NCI-H187 (cell line): Measurements from ENCODE around the gene FARS2.
"Not testable (repeated sequence)": the region's sequence is repeated elsewhere in the genome, so short reads cannot be mapped to it uniquely, and the experiment has no call there.

Experiments
- DNase-seq, 2 experiments: peaks; one replicate each; lab custom pipeline; 2025; lab: John Stamatoyannopoulos, UW

The FARS2 gene

DNA sequence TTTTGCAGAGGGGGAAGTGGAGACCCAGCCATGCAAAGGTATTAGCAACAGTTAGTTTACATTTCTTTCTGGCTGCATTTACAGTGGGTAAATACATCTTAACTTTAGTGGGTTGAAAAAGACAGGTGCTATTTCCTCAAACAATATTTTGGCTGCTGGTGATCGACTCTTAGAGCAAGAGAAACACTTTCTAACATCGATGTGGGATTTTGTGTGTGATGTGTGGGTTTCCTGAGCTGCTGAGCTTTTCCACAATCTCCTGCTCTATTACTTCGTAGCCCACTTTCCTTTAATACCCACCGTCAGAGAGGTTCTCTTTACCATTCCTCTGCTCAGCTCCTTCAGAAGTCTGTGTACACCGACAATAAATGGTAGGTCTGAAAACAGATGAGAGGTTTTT lies 406.4 kb downstream of the FARS2 start:
- no peak for DNase-seq

DNA sequence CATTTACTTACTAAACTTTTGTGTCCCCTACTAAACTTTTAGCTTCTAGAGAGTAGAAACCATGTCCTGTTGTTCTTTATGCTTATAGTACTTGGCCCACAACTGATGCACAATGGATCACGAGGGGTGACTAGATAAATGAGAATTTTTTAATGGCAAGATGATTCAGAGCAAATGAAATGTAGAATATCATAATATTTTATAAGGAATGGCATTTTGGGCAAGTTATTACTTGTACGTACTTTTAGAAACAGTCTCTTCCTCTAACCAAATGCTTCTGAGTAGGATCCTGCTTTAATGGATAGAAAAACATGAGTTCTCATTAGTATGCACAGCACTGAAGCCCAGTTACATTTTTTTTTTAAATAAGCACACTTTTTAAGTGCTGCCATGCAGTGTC lies 409.1 kb downstream of the FARS2 start:
- DNase-seq: no peak

- DNase-seq: no peak
These were observed 409.7 kb downstream of the FARS2 start for GRCh38 chr6:5670811-5671561.

DNA sequence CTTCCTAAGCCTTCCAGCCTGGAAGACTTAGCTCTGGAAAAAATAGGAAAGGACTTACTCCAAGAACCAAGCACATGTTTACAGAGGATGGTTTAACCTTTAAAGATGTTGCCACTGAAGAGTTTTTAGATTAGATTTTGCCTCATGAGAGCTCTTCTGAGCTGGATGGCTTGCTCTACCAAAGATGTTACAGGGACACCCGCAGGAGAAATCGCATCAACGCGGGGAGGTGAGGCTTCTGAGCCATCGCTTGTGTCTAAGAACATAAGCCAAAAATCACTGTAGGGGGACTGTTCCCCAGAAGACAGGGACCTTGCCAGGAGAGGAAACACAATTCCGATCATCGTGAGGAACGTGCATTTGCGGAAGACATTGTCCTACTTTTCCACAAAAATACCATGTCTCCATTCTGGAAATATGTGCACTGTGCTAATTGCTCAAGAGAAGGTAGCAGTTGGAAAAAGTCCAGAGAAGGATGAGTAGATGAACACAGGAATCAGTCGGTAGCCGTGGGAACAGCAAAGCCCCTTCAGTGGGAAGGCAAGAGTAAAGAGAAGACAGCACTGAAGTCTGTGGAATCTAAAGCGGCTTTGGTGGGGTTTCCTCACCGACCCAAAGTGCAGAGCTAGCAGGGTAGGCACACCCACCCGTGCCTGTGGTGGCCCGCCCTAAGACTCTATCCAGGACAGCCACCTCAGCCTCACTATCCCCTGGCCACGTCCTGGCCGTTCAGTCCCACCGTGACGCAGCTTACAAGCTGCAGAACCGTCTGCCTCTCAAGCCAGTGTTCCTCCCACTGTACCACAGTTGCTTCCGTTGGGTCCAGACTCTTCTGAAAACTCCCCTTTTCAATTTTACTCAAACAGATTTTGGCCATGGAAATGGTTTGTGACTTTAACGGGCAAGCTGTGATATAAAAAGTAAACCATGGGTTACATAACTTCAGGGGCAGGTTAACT lies 410.6 kb downstream of the FARS2 start:
- DNase-seq: no peak

DNA sequence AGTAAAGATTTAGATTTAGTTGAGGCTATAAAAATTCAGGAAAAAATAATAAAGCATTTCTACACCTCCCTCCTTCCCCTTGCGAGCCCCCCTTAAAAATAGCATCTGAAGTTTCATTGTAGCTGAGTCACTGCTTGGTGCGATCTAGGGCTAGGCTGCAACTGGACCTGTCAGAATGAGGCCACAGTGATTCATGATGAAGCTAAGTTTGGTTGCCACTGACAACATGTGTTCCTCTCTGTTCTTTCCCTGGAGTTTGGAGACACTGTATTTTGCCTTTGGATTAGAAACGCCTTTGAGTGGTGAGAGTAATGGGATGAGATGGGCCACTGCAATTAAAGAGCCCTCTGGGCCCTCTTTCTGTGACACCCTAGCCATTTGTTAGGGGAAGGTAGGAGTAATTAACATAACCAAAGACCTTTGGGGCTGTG lies 411.3 kb downstream of the FARS2 start:
- no peak for DNase-seq

DNA sequence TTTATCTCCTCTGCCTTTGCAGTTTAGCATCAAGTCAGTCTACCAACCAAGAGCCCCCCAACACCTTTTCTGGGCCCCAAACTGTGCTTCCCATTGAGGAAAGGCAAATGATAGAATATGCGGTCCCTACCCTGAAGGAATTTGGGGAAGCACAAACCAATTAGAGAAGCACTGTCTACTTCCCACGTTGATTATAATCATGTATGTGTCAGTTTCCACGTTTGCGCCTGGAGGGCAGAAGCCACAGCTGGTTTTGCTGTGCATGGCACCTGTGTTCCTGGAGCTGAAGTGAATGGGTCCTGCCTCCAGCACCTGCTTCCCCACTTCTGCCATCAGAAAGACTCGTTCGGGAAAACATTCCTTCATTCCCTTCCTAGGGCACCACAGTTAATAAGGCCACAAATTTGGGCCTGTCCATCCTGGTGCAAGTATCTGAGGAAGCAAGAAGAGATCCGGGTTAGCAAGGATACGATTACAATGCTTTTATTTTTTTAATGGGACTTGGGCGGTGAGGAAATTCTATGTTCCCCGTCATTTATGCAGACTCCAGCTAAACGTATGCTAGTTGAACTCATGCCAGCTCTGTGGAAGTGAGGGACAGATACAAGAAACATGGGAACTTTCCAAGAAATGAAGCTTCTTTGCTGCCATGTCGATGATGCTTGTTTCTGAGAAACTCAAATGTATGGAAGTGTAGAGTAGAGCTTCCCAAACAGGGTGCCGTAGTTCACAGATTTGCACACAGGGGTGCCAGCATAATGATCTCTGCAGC lies 411.9 kb downstream of the FARS2 start:
- DNase-seq: no peak

DNA sequence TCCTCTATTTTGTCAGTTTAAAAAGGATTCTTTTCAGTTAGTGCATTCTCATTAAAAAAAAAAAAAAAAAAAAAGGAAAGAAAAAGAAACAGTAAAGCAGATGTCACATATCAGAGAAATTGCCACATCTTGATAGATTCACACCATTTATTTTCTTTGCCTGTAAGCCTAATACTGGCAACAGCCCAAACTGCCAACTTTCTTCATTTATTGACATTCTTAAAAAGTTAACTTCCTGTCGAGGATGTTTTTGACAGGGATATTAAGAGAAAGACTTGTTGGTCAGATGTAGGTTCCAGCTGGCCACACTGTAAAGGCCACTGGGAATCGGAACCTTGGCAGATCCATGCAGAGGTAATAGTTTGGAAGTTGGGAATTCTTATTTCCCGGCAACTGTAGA lies 412.8 kb downstream of the FARS2 start:
- no peak for DNase-seq

DNA sequence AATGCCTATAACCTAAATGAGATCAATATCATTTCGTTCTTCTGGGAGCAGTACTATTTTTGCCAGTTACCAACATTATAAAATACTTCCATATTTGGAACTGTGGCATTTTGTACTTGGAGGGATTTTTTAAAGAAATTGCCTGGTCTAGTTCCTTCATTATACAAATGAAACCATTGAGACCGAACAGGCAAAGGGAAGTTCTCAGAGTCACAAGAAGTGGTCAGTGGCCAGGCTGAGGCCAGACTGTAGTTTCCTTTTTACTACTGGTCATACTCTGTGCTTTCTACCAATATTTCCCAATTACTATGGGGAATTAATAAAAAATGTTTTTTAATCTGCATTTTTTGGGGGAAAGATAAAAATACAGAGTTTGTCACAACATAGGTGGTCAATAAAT lies 413.4 kb downstream of the FARS2 start:
- no peak for DNase-seq

DNA sequence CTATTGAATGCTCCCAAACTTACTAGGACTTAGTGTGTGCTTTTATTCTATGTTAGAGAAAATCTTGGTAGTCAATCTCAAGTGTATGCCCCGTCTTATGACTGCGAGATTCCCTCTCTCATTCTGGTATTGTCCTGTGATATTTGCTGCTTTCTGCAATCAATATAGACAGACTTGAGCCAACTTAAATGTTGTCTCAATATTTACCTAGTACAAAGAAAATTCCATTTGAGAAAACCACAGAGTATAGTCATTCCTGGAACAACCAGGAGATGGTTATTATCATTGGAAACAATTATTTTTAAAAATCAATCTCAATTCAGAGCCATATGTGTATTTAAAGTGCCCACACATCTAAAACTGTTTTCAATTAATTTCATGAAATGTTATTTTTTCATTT lies 415.4 kb downstream of the FARS2 start:
- DNase-seq: no peak

DNA sequence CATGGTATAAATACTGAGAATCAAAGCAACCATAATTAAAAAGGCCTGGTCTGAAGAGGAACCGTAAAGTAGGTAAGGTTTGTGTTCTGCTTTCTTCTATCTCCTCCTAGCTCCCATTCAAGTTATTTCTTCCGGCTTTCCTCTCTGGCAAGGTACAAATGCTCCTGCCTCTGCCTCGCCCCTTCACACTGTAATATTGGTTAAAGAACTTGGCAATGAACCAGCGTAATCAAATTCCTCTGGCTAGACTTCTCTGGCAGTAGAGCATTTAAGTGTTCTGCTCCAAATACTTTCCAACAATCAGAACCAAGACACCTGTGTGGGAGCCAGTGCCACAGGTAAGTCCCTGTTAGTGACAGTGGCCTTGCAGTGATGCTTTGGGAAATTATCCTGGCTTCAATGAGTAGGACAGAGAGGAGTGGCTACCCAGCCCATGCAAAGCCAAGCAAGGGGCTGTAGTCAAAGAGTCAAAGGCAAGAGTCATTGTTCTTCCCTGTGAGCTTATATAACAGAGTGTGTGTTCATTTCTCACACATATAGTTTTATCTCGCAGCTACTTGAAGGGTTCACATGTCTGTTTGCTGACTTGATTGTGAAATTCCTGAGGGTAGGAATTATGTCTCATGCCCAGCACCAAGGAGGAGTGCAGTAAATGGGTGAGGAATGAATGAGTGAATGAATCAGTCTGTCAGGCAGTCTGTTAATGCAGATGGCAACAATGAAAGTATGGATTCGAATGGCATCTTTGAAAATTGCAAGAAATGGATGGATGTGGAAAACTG lies 416.1 kb downstream of the FARS2 start:
- DNase-seq: no peak

DNA sequence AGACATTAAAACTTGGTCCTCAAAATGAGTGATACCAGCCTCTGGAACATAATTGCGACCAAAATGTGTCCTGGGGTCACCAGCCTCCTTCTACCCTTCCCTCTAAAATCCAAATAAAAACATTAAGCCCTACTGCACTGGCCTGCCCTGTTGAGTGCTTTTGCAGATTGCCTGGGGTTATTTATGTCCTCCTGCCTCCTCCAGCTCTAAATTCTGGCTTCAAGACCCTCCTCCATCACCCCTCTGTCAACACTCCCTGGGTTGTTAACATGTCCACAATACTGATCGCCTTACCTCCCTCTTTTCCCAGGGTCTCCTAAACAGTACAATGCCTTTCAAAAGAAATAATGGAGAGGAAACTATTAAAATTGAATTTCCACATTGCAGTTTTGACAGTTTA lies 418.0 kb downstream of the FARS2 start:
- no peak for DNase-seq

DNA sequence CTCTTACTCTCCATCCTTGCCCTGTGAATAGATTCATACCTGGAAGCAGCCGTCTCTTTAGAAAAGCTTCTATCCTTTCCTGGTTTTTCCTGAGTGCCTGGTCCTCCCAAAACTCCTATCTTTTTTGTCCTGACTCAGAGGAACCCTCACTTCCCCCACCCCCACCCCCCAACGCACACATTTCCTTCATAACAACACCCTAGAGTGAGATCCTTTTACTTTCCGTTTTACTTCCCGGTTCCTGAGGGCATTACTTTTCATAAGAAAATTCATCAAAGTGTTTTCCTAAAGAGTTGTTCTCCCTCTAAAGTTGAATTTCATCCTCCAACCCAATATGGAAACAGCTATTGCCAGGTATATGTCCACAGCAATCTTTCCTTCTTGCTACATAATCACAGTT lies 418.4 kb downstream of the FARS2 start:
- no peak for DNase-seq

DNA sequence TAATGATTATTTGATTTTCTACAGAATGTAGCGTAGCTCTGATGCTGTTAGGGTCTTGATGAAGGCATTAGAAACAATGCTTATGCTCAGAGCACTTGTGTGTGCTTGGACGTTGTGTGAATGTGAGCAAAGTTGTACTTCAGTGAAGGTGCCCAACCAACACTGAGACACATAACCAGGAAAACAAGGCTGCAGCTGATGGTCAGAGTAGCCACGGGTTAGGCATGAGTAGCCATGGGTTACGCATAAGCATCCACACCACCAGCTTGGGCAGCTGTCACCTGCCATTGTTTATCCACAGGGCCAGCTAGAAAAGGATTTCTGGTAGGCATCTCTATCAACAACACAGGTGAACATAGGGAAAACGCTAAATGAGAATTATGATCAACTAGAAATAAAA lies 418.8 kb downstream of the FARS2 start:
- no peak for DNase-seq

DNA sequence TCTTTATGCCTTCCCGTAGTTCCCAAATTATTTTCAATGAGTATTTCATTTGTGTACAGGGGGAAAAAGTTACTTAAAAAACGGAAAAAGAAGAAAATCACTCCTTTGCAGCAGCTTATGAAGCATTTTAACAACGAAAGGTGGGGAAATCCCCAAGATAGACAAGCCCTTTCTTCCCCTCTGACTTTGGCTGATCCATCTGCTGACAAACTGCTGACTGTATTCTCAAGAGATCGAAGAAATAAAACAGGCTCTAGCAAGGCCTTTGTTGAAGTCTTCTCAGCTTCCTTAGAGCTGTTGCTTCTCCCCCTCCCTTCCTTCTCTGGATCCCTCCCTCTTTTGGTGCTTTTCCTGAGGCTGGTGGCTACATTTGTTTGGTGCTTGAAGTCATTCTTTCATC lies 420.2 kb downstream of the FARS2 start:
- no peak for DNase-seq

DNA sequence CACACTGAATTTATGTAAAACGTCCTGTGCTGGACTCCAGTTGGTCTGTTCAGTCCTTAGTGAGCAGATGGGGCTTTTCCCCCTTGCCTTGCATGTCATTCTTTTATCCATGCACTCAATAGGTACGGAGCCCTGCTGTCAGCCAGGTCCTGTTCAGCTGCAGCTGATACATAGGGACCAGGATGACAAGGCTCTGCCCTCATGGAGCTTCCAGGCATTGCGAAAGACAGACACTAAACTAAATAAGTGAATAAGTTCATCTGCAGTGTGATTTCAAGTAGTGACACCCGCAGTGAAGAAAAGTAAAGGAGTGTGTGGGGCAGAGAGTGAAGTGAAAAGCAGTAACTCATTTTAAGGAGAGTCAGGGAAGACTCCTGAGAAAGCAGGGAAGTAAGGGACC lies 421.2 kb downstream of the FARS2 start:
- DNase-seq: no peak

- not testable (repeated sequence) for DNase-seq
These were observed 422.4 kb downstream of the FARS2 start for GRCh38 chr6:5683747-5684146.

DNA sequence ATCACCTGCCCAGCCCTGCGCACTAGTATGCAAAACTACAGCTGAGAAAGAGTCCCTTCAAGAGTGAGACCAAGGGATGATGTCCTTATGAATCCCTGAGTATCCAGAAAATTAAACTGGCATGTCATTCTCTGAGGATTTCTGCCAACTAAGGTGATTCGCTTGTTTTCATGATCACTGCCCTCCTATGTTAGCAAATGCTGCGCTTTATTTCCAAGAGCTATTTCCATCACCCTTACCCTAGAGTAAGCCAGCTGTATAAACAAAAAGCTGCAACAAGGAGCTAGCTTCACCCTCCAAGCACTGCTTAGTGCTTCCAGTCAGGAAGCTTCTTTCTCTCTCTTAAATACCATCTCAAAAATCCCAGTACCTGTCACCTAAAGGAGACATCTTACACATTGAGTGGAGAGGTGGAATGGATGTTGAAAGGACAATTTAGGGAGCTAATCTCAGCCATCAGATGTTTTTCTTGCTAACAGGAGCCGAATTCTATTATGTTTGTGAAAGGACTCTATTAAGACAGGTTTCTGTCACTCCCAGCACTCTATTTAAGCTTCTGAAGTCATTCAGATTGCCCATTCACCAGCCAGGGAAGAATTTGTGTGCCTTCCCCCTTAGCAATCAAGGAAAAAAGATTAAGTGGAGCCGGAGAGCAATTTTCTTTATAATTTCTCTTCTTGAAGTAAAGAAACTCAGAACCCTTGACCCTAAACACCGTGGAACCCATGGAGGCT lies 423.2 kb downstream of the FARS2 start:
- DNase-seq: no peak

DNA sequence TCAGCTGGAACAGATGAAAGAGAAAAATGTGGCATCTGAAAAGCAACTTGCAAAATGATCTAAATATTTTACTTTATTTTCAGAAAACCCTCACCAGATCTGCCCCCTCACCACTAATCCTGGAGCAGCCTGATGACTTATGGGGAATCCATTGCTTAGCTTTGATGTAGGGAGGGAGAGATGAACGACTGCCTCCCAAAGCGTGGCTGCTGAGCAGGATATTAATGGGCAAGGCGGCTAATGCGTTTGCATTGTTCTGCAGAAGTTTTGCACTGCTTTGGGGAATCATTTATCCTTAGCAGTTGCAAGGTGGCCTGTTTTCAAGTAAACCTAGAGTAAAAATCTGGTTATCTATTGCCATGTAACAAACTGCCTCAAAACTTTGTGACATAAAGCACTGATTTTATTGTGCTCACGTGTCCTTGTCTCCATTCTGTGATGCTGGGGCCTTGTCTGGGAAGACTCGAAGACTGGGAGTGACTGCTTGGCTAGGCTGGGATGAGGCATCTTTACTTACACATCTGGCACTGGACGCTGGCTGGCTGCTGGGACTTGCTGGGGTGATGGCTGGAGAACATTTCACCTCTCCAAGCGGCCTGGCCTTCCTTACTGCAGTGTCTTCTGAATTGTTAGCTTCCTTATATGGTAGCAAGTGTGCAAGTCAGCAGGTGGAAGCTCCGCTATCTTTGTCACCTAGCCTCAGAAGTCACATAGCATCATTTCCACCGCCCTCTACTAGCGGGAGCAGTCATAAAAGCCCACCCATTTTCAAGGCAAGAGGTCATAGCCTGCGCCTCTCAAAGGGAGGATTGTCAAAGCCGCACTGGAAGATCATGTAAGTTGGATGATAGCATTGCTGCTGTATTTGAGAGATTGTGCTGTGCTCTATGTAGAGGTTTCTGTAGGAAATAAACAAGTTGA lies 432.2 kb downstream of the FARS2 start:
- DNase-seq: no peak

DNA sequence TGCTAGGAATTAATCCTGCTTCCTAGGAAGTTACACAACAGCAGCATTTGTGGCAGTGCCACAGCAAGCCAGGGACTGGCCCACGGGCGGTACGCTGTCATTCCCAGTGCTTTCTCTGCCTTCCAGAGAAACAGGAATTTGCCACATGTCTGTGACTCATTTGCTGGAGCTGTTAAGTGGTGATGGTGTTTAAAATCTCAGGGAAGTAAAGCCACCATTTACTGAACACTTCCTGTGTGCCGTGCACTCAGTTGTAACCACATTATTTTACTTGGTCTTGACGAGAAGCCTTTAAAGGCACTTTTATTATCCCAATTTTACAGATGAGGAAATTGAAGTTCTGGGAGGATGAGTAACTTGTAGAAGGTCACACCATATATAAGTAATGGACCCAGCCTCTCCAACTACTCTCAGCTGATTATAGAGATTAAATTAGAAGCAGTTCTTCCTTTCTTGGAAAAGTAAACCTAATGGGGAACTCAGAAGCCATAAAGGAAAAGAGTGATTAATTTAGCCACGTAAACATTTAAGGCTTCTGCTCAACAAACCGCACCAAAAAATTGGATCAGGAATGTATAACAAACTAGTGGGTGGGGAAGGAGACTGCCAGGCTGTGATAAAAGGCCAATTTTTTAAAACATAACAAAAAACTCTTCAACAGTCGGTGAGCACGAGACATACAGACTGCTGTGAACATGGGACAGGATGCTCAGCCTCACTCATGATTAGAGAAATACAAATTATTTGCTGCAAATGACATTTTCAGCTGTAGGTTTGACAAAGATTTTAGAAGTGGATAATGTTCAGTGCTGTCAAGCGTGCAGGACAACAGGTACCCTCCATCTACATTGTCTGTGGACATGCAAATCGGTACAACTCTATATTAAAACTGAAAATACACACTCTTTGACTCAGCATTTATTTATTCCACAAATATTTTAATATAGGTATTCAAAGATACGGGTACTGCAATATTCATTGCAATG lies 434.2 kb downstream of the FARS2 start:
- no peak for DNase-seq
